ENCODE measurements around the gene IPCEF1.
"Not testable (repeated sequence)": the region's sequence is repeated elsewhere in the genome, so short reads cannot be mapped to it uniquely, and the experiment has no call there.

The IPCEF1 gene

GRCh38 chr6:154247119-154247861, 109.3 kb downstream of the IPCEF1 start:
- DNase-seq (ENCODE audit: low read depth, low spot score) = no peak

- DNase-seq (ENCODE audit: low read depth, low spot score) = no peak
These were observed 109.9 kb downstream of the IPCEF1 start for GRCh38 chr6:154246723-154247118.

- DNase-seq (ENCODE audit: low read depth, low spot score) = no peak
These were observed 111.1 kb downstream of the IPCEF1 start for GRCh38 chr6:154245506-154245905.

- DNase-seq (ENCODE audit: low read depth, low spot score) = no peak
These were observed 112.5 kb downstream of the IPCEF1 start for GRCh38 chr6:154243793-154244750.

- no peak for DNase-seq (ENCODE audit: low read depth, low spot score)
These were observed 113.8 kb downstream of the IPCEF1 start for GRCh38 chr6:154242617-154243357.

GRCh38 chr6:154241581-154241980, 115.0 kb downstream of the IPCEF1 start:
- DNase-seq (ENCODE audit: low read depth, low spot score) = no peak

- not testable (repeated sequence) for DNase-seq (ENCODE audit: low read depth, low spot score)
These were observed 115.5 kb downstream of the IPCEF1 start for GRCh38 chr6:154241061-154241460.

- DNase-seq (ENCODE audit: low read depth, low spot score) = no peak
These were observed 117.2 kb downstream of the IPCEF1 start for GRCh38 chr6:154239392-154239791.

- DNase-seq (ENCODE audit: low read depth, low spot score) = no peak
These were observed 117.8 kb downstream of the IPCEF1 start for GRCh38 chr6:154238831-154239230.

- no peak for DNase-seq (ENCODE audit: low read depth, low spot score)
These were observed 119.8 kb downstream of the IPCEF1 start for GRCh38 chr6:154236646-154237301.

GRCh38 chr6:154234019-154234772, 122.4 kb downstream of the IPCEF1 start:
- no peak for DNase-seq (ENCODE audit: low read depth, low spot score)

- no peak for DNase-seq (ENCODE audit: low read depth, low spot score)
These were observed 123.2 kb downstream of the IPCEF1 start for GRCh38 chr6:154233383-154233782.

GRCh38 chr6:154232013-154232910, 124.3 kb downstream of the IPCEF1 start:
- no peak for DNase-seq (ENCODE audit: low read depth, low spot score)

GRCh38 chr6:154230910-154231595, 125.5 kb downstream of the IPCEF1 start:
- DNase-seq (ENCODE audit: low read depth, low spot score) = no peak

GRCh38 chr6:154230393-154230792, 126.2 kb downstream of the IPCEF1 start:
- no peak for DNase-seq (ENCODE audit: low read depth, low spot score)

- no peak for DNase-seq (ENCODE audit: low read depth, low spot score)
These were observed 126.8 kb downstream of the IPCEF1 start for GRCh38 chr6:154229786-154230185.

- no peak for DNase-seq (ENCODE audit: low read depth, low spot score)
These were observed 128.1 kb downstream of the IPCEF1 start for GRCh38 chr6:154228521-154228905.

GRCh38 chr6:154227862-154228520, 128.6 kb downstream of the IPCEF1 start:
- no peak for DNase-seq (ENCODE audit: low read depth, low spot score)

GRCh38 chr6:154226461-154226860, 130.1 kb downstream of the IPCEF1 start:
- no peak for DNase-seq (ENCODE audit: low read depth, low spot score)

Data from iPS DF 19.7 (cell line).